Mammary epithelial cell (primary cell): Measurements from ENCODE around the gene KLK1.

Experiments used
- EZH2 ChIP-seq: IDR thresholded peaks from 2 replicates; pipeline ENCODE4 v1.6.1; 2012; ENCODE audit warnings: low read length, inconsistent platforms, borderline replicate concordance
- TF ChIP-seq, protein P1 (sequence below), 2 donors: IDR thresholded peaks in 1 of 2; conservative IDR thresholded peaks in 1 of 2; 2 replicates each; pipeline ENCODE4 v1.5.1; 2011 to 2012; ENCODE audit warnings: inconsistent platforms in 2 of 2, low read length in 2 of 2, mild to moderate bottlenecking in 2 of 2, control low read depth in 1 of 2, low read depth in 1 of 2; ENCODE audit not compliant: insufficient read depth in 1 of 2; ENCODE audit errors: extremely low read depth in 1 of 2

GRCh38 chr19:50836543-50837195, 13.1 kb upstream of the KLK1 start:
- TF ChIP-seq EZH2, result no peak
- TF ChIP-seq, protein P1, sequence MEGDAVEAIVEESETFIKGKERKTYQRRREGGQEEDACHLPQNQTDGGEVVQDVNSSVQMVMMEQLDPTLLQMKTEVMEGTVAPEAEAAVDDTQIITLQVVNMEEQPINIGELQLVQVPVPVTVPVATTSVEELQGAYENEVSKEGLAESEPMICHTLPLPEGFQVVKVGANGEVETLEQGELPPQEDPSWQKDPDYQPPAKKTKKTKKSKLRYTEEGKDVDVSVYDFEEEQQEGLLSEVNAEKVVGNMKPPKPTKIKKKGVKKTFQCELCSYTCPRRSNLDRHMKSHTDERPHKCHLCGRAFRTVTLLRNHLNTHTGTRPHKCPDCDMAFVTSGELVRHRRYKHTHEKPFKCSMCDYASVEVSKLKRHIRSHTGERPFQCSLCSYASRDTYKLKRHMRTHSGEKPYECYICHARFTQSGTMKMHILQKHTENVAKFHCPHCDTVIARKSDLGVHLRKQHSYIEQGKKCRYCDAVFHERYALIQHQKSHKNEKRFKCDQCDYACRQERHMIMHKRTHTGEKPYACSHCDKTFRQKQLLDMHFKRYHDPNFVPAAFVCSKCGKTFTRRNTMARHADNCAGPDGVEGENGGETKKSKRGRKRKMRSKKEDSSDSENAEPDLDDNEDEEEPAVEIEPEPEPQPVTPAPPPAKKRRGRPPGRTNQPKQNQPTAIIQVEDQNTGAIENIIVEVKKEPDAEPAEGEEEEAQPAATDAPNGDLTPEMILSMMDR (conservative IDR thresholded peaks at IDR 0.05 in 1 of 2, IDR thresholded peaks at IDR 0.05 in 1 of 2; ENCODE audit: extremely low read depth in 1 of 2, insufficient read depth in 1 of 2, low read depth in 1 of 2, low read length in 2 of 2), result no peak
